H1 (cell line): ENCODE results near the gene METTL21C. TPM values are rescaled to one million over a fixed set of nuclear protein-coding genes. Genes with fewer than 3 reads are reported as not detected.

Source experiments
- CTCF ChIA-PET: fragments of 300-600 bp; sonication (Branson Sonifier 250); formaldehyde crosslinking; loops from one replicate; lab custom pipeline; 2021; ENCODE audit not compliant: partially characterized antibody; lab: Charles Lee
- POLR2A ChIA-PET: fragments of 300-600 bp; sonication (Branson Sonifier 250); formaldehyde crosslinking; loops from one replicate; lab custom pipeline; 2021; ENCODE audit warnings: inconsistent platforms; ENCODE audit not compliant: partially characterized antibody; lab: Charles Lee
- DNase-seq, 2 experiments: peaks; one replicate each; pipeline versions ENCODE4 v3.0.0 to v3.0.0-alpha.2; 2010 to 2022; ENCODE audit warnings: low spot score in 2 of 2, low read depth in 1 of 2, mixed read lengths in 1 of 2
- FAIRE-seq: peaks from 2 replicates; lab custom pipeline; 2011; peaks lifted over from hg19 to GRCh38; lab: Jason Lieb, UNC
- H2AFZ ChIP-seq: 2 replicates; pipeline ENCODE4 v1.8.1; 2012; ENCODE audit warnings: low read length, inconsistent platforms
- H2AK5ac ChIP-seq: 2 replicates; pipeline ENCODE4 v1.6.1; 2013; ENCODE audit warnings: low read depth, low read length
- H2BK120ac ChIP-seq: replicated peaks from 2 replicates; pipeline ENCODE3; 2013; ENCODE audit warnings: low read depth, low read length, inconsistent platforms
- H2BK12ac ChIP-seq: 2 replicates; pipeline ENCODE4 v1.6.1; 2013; ENCODE audit warnings: low read depth, low read length
- H2BK15ac ChIP-seq: 2 replicates; pipeline ENCODE4 v1.6.1; 2013; ENCODE audit warnings: low read length
- H2BK20ac ChIP-seq: 2 replicates; pipeline ENCODE4 v1.6.1; 2013; ENCODE audit warnings: low read length
- H2BK5ac ChIP-seq: 2 replicates; pipeline ENCODE4 v1.6.1; 2013; ENCODE audit warnings: low read depth, low read length
- H3K14ac ChIP-seq: 2 replicates; pipeline ENCODE4 v1.6.1; 2013; ENCODE audit warnings: inconsistent platforms; ENCODE audit not compliant: insufficient read length
- H3K18ac ChIP-seq: 2 replicates; pipeline ENCODE4 v1.6.1; 2013; ENCODE audit warnings: low read length; ENCODE audit errors: extremely low read depth
- H3K23ac ChIP-seq: 2 replicates; pipeline ENCODE4 v1.6.1; 2013; ENCODE audit warnings: inconsistent platforms; ENCODE audit not compliant: insufficient read length
- H3K23me2 ChIP-seq: 2 replicates; pipeline ENCODE4 v1.6.1; 2013; ENCODE audit warnings: low read depth, low read length
- H3K27ac ChIP-seq: 2 replicates; pipeline ENCODE4 v1.6.1; 2011; ENCODE audit warnings: low read depth, low read length, inconsistent platforms
- H3K27me3 ChIP-seq, 4 experiments: replicated peaks in 1 of 4; 1 replicate in 1 of 4; 2 replicates in 3 of 4; pipeline versions ENCODE4 v1.6.1 to v1.8.1; 2011 to 2013; ENCODE audit warnings: low read length in 3 of 4, mild to moderate bottlenecking in 3 of 4, inconsistent platforms in 2 of 4, mixed read lengths in 2 of 4, moderate library complexity in 1 of 4; ENCODE audit not compliant: control insufficient read depth in 3 of 4, insufficient read depth in 3 of 4; ENCODE audit errors: extremely low read depth in 1 of 4
- H3K36me3 ChIP-seq, 4 experiments: 2 replicates each; pipeline versions ENCODE4 v1.6.1 to v1.8.1; 2011 to 2013; ENCODE audit warnings: mild to moderate bottlenecking in 4 of 4, low read length in 3 of 4, moderate library complexity in 2 of 4, control low read depth in 1 of 4, inconsistent platforms in 1 of 4; ENCODE audit not compliant: insufficient read depth in 4 of 4, control insufficient read depth in 2 of 4
- H3K4ac ChIP-seq: replicated peaks from 2 replicates; pipeline ENCODE3; 2013; ENCODE audit warnings: low read length, low read depth, mixed read lengths, inconsistent platforms; ENCODE audit not compliant: insufficient read length
- H3K4me1 ChIP-seq, 4 experiments: replicated peaks in 1 of 4; 1 replicate in 1 of 4; 2 replicates in 3 of 4; pipeline versions ENCODE4 v1.6.1 to v1.8.1; 2011 to 2013; ENCODE audit warnings: low read length in 3 of 4, inconsistent platforms in 2 of 4, mixed read lengths in 1 of 4; ENCODE audit not compliant: insufficient read depth in 4 of 4, control insufficient read depth in 3 of 4
- H3K4me2 ChIP-seq, 2 experiments: 2 replicates each; pipeline versions ENCODE4 v1.6.1 to v1.8.1; 2011 to 2013; ENCODE audit warnings: low read depth in 2 of 2, low read length in 2 of 2, control low read depth in 1 of 2, inconsistent platforms in 1 of 2, mild to moderate bottlenecking in 1 of 2; ENCODE audit not compliant: insufficient read depth in 1 of 2
- H3K4me3 ChIP-seq, 4 experiments: fragments of 200-600, 300-600 bp in 1 of 4; sonication (generic), shearing (Covaris generic), sonication (Bioruptor Twin) in 1 of 4; 2 replicates each; pipeline versions ENCODE4 v1.5.1 to v1.8.1; 2011 to 2016; ENCODE audit warnings: low read length in 4 of 4, low read depth in 3 of 4, control low read depth in 2 of 4, inconsistent platforms in 2 of 4, mild to moderate bottlenecking in 2 of 4, mixed read lengths in 1 of 4, moderate library complexity in 1 of 4; ENCODE audit not compliant: insufficient read depth in 2 of 4; ENCODE audit errors: extremely low read depth in 1 of 4
- H3K56ac ChIP-seq: replicated peaks from 2 replicates; pipeline ENCODE3; 2013; ENCODE audit warnings: low read depth, mild to moderate bottlenecking, mixed read lengths, low read length, inconsistent platforms; ENCODE audit not compliant: insufficient read length
- H3K79me1 ChIP-seq: 2 replicates; pipeline ENCODE4 v1.6.1; 2013; ENCODE audit warnings: low read depth, low read length, control low read depth
- H3K79me2 ChIP-seq, 2 experiments: 2 replicates each; pipeline versions ENCODE4 v1.6.1 to v1.8.1; 2012 to 2013; ENCODE audit warnings: low read length in 2 of 2, mild to moderate bottlenecking in 2 of 2, inconsistent platforms in 1 of 2; ENCODE audit not compliant: insufficient read depth in 2 of 2, control insufficient read depth in 1 of 2
- H3K9ac ChIP-seq, 4 experiments: replicated peaks in 1 of 4; 1 replicate in 1 of 4; 2 replicates in 3 of 4; pipeline versions ENCODE4 v1.6.1 to v1.8.1; 2011 to 2013; ENCODE audit warnings: low read depth in 3 of 4, low read length in 3 of 4, control low read depth in 2 of 4, mild to moderate bottlenecking in 2 of 4, moderate library complexity in 2 of 4, inconsistent platforms in 1 of 4; ENCODE audit errors: extremely low read depth in 1 of 4
- H3K9me3 ChIP-seq, 2 experiments: 2 replicates each; pipeline versions ENCODE4 v1.6.1 to v1.8.1; 2012 to 2013; ENCODE audit warnings: mild to moderate bottlenecking in 2 of 2, moderate library complexity in 2 of 2, control low read depth in 1 of 2, inconsistent platforms in 1 of 2, low read depth in 1 of 2, low read length in 1 of 2, mixed read lengths in 1 of 2; ENCODE audit not compliant: insufficient read depth in 2 of 2
- H4K20me1 ChIP-seq, 2 experiments: replicated peaks in 1 of 2; 2 replicates each; pipeline versions ENCODE3 to v1.8.1; 2011 to 2013; ENCODE audit warnings: inconsistent platforms in 2 of 2, low read length in 2 of 2, mild to moderate bottlenecking in 1 of 2; ENCODE audit not compliant: insufficient read depth in 2 of 2, control insufficient read depth in 1 of 2
- H4K5ac ChIP-seq: 2 replicates; pipeline ENCODE4 v1.6.1; 2013; ENCODE audit warnings: low read length, low read depth, mixed read lengths, inconsistent platforms; ENCODE audit not compliant: insufficient read length
- H4K8ac ChIP-seq: 2 replicates; pipeline ENCODE4 v1.8.0; 2013; ENCODE audit warnings: mild to moderate bottlenecking, moderate library complexity, low read length, inconsistent platforms; ENCODE audit not compliant: insufficient read depth; ENCODE audit errors: extremely low read depth
- H4K91ac ChIP-seq: replicated peaks from 2 replicates; pipeline ENCODE3; 2013; ENCODE audit warnings: low read length, mixed read lengths, inconsistent platforms; ENCODE audit not compliant: insufficient read length
- BCL11A ChIP-seq, 2 experiments: IDR thresholded peaks; one replicate each; pipeline ENCODE4 v1.6.1; 2011; ENCODE audit warnings: low read depth in 2 of 2, low read length in 2 of 2, mild to moderate bottlenecking in 2 of 2
- BRCA1 ChIP-seq: IDR thresholded peaks from 2 replicates; pipeline ENCODE4 v1.6.1; 2012; ENCODE audit warnings: low read depth, low read length, improper control_type of control experiment
- CBX5 ChIP-seq: fragments of 300-800, 300-1000 bp; sonication (generic); IDR thresholded peaks from 2 replicates; pipeline ENCODE4 v1.7.1; 2016; ENCODE audit warnings: antibody characterized with exemption, low read length, low read depth
- CTBP2 ChIP-seq: IDR thresholded peaks from 2 replicates; pipeline ENCODE4 v1.7.0; 2011; ENCODE audit warnings: borderline replicate concordance, mild to moderate bottlenecking, moderate library complexity, mixed read lengths, low read length; ENCODE audit not compliant: insufficient read depth, insufficient read length
- POLR2AphosphoS5 ChIP-seq: IDR thresholded peaks from 2 replicates; pipeline ENCODE4 v1.6.1; 2011; ENCODE audit warnings: low read depth, low read length
- TBP ChIP-seq: IDR thresholded peaks from 2 replicates; pipeline ENCODE4 v1.6.1; 2011; ENCODE audit warnings: low read depth, low read length, improper control_type of control experiment
- YY1 ChIP-seq: IDR thresholded peaks from 2 replicates; pipeline ENCODE4 v1.6.1; 2011; ENCODE audit warnings: low read depth, mild to moderate bottlenecking, low read length
- ZNF274 ChIP-seq: IDR thresholded peaks from 2 replicates; pipeline ENCODE4 v1.7.0; 2012; ENCODE audit warnings: low read length, borderline replicate concordance; ENCODE audit errors: extremely low read depth
- WGBS, 2 experiments: shearing (Covaris generic) in 1 of 2; methylation state at CpG; one replicate each; pipeline versions ENCODE4 v1.1.6 to v1.1.7; 2013 to 2015; ENCODE audit warnings: low lambda C conversion rate in 2 of 2, mixed read lengths in 2 of 2, inconsistent platforms in 1 of 2, low coverage in 1 of 2, missing lambda C conversion rate in 1 of 2; ENCODE audit not compliant: insufficient replicate concordance in 2 of 2, insufficient coverage in 1 of 2, insufficient read length in 1 of 2; ENCODE audit errors: extremely low coverage in 1 of 2, missing lambda C conversion rate in 1 of 2; 5-methylcytosine and 5-hydroxymethylcytosine counted together
- polyA plus RNA-seq, 7 experiments: library from polyadenylated mRNA; depleted of rRNA in 3 of 7; stranded (reverse) in 5 of 7; unstranded in 2 of 7; fragments of >200 nt in 5 of 7; fragments of 200-250 nt in 2 of 7; gene quantifications; 1 replicate in 5 of 7; 2 replicates in 1 of 7; 4 replicates in 1 of 7; pipeline versions ENCODE4 v1.2.1 to v1.2.3, GENCODE V29; 2011 to 2013; ENCODE audit warnings: missing spikeins in 2 of 7, mixed read lengths in 2 of 7
- total RNA-seq: library from RNA; stranded (reverse); fragmentation: NEBNext Ultra II Directional; extraction: Animal tissue kit (Norgen Biotek cat#: 25700); gene quantifications from 2 replicates; pipeline ENCODE4 v1.2.1, GENCODE V29; 2021
- TF ChIP-seq, protein P1 (sequence below): IDR thresholded peaks from 2 replicates; pipeline ENCODE4 v1.6.1; 2012; ENCODE audit warnings: inconsistent platforms

The METTL21C gene
- total and polyA plus RNA-seq, 2 of the 8 experiments (the other 6 are each of a cell fraction or from before 2014, with no cell fraction given), result not detected

DNA sequence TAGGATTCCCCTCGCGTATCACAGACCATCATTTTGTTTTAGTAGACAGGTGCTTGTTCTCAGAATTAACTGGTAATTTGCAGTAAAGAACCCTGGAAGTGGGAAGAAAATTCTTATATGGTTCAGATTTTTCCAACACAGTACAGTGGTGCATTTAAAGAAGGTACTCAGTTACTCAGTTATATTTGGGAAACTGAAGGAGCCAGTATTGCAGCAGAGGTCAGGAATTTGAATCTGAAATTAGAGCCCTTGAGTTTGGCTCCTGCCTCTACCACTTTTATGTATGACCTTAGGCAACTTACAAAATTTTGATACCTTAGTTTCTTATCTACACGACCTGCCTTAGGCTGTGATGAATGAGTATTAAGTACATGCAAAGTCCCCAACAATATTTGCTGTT lies 19.7 kb downstream of the METTL21C start:
- TF ChIP-seq YY1 (no peak), BCL11A (IDR thresholded peaks at IDR 0.05; ENCODE audit: low read depth in 2 of 2, low read length in 2 of 2) (no peak), BRCA1 (no peak), POLR2AphosphoS5 (no peak), ZNF274 (no peak), CBX5 (no peak), TBP (no peak), CTBP2 (no peak)
- TF ChIP-seq, protein P1, sequence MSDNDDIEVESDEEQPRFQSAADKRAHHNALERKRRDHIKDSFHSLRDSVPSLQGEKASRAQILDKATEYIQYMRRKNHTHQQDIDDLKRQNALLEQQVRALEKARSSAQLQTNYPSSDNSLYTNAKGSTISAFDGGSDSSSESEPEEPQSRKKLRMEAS, result no peak
- H3K4ac ChIP-seq, result no peak overlapping the region
- no peaks in the 10 kb centered on the region for H3K27me3 ChIP-seq
- no peak overlapping the region for H2BK5ac ChIP-seq
- no peak overlapping the region for H2BK20ac ChIP-seq
- no peaks in the 10 kb centered on the region for H3K79me2 ChIP-seq
- no peak overlapping the region for H3K56ac ChIP-seq
- H3K27ac ChIP-seq, result no peak overlapping the region
- peaks cover 0 to 66% (median 33%) of the 10 kb centered on the region in 4 experiments; a peak in 6 of 8 replicates for H3K36me3 ChIP-seq
- H3K9me3 ChIP-seq, result no peaks in the 10 kb centered on the region
- H4K20me1 ChIP-seq, result no peaks in the 10 kb centered on the region
- no peak overlapping the region for H3K4me3 ChIP-seq
- no peak overlapping the region for H4K8ac ChIP-seq
- H4K5ac ChIP-seq, result no peak overlapping the region
- no peak overlapping the region for H3K9ac ChIP-seq
- no peak overlapping the region for H3K14ac ChIP-seq
- H3K18ac ChIP-seq, result no peak overlapping the region
- WGBS, 2 experiments, result 89% methylated on average over 3 of the region's 3 CpGs; no CpG with 5 or more reads in 1 of the 2 experiments
- no peak overlapping the region for H2BK15ac ChIP-seq
- no peaks in the 10 kb centered on the region for H3K79me1 ChIP-seq
- H3K4me1 ChIP-seq, result no peaks in the 10 kb centered on the region
- no peak overlapping the region for H3K4me2 ChIP-seq
- no peak overlapping the region for H2AFZ ChIP-seq
- H2BK12ac ChIP-seq, result no peak overlapping the region
- DNase-seq (no peak), FAIRE-seq (no peak)
- ChIA-PET POLR2A (no interaction called here), CTCF (interaction anchor here (0.7 kb wide), 1 partner anchor 28 kb away, joined by 3 read pairs; no protein-coding TSS in a partner anchor)
- no peak overlapping the region for H2AK5ac ChIP-seq
- H2BK120ac ChIP-seq, result no peak overlapping the region
- H3K23ac ChIP-seq, result no peak overlapping the region
- H4K91ac ChIP-seq, result no peak overlapping the region
- H3K23me2 ChIP-seq, result no peaks in the 10 kb centered on the region; the same call in 1 of the 2 replicates
